Stimulated activated CD4-positive, alpha-beta T cell treated with anti-CD3 and anti-CD28 coated beads, Interleukin-15, amount 100 ng/mL, for 24 hours (primary cell): ENCODE measurements around the gene DIPK2B.

Experiments
- DNase-seq: peaks from one replicate; pipeline ENCODE4 v3.0.0-alpha.2; 2020

Gene DIPK2B

DNA sequence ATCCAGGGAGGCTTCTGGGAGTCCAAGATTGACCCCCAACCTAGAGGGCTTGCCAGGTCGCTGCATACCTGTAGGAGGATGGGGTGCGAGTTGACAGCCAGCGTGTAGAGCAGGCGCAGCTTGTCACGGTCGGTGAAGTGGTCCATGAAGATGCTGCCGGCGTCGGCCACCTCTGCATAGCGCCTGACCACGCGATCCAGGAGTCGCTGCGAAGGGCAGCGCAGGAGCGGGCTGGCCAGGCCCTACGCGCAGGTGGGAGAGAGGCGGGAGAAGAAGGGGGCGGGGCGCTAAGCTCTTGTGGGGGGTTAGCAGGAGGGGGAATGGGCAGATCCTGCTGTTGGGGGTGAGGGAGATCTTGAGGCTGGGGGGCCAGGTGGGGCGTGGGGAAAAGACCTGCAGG, 43.0 kb downstream of the DIPK2B start:
- no peak for DNase-seq

DNA sequence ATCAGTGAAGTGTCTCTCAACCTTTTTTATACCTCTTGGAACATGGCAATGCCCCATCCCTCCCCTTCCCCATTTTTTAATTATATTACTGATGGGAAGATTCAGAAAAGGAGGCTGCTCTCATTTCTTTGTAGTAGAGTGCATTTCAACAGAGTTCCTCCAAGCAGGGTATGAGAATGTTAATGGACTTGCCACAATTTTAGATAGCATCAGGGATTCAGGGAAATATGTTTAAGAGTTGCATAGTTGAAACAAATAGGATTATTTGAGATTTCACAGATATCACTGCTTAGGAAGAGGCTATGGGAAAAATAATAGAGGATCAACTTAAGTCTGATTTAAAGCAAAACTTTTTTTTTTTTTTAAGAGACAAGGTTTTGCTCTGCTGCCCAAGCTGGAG, 46.2 kb downstream of the DIPK2B start:
- DNase-seq: no peak

DNA sequence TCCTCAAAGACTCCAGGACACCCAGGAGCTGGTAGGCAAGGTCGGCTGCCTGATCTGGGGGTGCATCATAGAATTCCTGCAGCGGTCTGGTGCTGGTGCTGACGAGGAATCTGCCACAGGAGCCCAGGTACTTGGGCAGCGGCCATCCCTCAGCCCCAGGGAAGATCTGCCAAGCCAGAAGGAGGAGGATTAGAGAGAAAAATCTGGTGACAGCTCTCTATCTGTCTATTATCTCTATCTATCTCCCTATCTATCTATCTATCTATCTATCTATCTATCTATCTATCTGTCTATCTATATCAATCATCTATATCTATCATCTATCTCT, 46.7 kb downstream of the DIPK2B start:
- DNase-seq: no peak
